ENCODE data around the gene FAT2.

FAT2 gene

DNA sequence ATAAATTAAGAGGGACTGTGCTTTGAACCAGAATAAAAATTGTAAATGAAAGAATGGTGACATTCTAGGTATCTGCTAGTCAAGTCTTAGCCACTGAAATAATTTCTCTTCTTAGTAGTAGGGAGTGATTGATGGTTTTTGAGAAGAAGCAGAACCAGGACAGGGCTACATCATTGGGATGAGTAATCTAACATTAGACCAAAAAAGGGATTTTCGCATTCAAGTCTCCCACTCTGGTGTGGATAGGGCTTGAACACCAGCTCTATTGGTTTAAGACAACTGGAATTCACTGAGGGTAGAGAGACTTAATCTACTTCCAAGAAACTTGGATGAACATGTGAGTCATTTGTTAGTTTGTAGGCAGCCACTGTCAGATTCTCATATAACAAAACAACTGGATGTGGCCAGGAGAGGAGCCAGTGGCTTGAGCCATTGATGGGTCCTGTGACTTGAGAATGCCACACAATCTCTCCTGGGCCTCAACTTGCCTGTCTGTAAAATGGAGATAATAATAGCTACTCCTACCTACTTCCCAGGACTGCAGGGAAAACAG is 16.6 kb downstream of the FAT2 start:
- Histone ChIP-seq H3K27me3 (ENCODE audit: insufficient read depth, poor library complexity, severe bottlenecking) (no peaks in the 10 kb centered on the region), H3K27ac (replicated peaks) (no peak overlapping the region), H3K4me3 (replicated peaks; ENCODE audit: insufficient read depth, low read length) (no peak overlapping the region)
- TF ChIP-seq, protein P1, sequence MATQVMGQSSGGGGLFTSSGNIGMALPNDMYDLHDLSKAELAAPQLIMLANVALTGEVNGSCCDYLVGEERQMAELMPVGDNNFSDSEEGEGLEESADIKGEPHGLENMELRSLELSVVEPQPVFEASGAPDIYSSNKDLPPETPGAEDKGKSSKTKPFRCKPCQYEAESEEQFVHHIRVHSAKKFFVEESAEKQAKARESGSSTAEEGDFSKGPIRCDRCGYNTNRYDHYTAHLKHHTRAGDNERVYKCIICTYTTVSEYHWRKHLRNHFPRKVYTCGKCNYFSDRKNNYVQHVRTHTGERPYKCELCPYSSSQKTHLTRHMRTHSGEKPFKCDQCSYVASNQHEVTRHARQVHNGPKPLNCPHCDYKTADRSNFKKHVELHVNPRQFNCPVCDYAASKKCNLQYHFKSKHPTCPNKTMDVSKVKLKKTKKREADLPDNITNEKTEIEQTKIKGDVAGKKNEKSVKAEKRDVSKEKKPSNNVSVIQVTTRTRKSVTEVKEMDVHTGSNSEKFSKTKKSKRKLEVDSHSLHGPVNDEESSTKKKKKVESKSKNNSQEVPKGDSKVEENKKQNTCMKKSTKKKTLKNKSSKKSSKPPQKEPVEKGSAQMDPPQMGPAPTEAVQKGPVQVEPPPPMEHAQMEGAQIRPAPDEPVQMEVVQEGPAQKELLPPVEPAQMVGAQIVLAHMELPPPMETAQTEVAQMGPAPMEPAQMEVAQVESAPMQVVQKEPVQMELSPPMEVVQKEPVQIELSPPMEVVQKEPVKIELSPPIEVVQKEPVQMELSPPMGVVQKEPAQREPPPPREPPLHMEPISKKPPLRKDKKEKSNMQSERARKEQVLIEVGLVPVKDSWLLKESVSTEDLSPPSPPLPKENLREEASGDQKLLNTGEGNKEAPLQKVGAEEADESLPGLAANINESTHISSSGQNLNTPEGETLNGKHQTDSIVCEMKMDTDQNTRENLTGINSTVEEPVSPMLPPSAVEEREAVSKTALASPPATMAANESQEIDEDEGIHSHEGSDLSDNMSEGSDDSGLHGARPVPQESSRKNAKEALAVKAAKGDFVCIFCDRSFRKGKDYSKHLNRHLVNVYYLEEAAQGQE (IDR thresholded peaks at IDR 0.05; ENCODE audit: insufficient replicate concordance, low read depth) = no peak
- TF ChIP-seq POLR2AphosphoS5 (IDR thresholded peaks at IDR 0.05; ENCODE audit: low read depth) (no peak), GABPA (IDR thresholded peaks at IDR 0.05; ENCODE audit: low read depth) (no peak), SPI1 (IDR thresholded peaks at IDR 0.05; ENCODE audit: borderline replicate concordance, low read depth) (no peak)
- TF ChIP-seq, protein P2, sequence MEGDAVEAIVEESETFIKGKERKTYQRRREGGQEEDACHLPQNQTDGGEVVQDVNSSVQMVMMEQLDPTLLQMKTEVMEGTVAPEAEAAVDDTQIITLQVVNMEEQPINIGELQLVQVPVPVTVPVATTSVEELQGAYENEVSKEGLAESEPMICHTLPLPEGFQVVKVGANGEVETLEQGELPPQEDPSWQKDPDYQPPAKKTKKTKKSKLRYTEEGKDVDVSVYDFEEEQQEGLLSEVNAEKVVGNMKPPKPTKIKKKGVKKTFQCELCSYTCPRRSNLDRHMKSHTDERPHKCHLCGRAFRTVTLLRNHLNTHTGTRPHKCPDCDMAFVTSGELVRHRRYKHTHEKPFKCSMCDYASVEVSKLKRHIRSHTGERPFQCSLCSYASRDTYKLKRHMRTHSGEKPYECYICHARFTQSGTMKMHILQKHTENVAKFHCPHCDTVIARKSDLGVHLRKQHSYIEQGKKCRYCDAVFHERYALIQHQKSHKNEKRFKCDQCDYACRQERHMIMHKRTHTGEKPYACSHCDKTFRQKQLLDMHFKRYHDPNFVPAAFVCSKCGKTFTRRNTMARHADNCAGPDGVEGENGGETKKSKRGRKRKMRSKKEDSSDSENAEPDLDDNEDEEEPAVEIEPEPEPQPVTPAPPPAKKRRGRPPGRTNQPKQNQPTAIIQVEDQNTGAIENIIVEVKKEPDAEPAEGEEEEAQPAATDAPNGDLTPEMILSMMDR (IDR thresholded peaks at IDR 0.05; ENCODE audit: insufficient read depth, low read length) = no peak
- DNase-seq (ENCODE audit: low read depth in 1 of 2, low spot score in 1 of 2) = no peak

DNA sequence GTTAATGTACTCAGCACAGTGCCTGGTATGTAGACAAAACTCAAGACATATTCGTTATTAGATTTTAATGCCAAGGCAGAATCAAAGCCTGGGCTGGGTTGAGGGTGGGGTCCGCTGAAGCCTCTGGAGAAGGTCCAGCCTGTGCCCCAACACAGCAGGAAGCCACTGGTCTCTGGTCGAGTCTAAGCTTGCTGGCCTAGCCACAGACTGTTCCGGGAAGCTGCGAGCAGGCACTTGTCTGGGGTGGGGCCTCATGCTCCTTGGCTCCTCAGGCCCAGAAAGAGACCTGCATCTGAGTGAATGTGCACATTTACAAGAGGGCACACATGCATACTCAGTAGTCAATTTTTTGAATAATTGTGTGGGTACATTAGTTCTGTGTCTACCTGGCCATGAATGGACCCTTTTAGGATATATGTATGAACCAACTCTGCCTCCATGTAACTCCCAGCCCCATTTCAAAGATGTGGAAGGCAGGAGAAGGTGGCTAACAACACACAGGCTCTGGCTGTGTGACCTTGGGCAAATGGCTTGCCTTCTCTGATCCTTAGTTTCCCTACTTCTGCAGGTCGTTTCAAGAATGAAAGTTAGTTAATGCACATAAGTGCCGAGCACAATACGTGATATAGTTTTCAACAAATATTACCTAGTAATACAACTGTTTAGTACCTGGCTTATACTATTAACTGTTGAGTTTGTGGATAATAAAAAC is 18.3 kb downstream of the FAT2 start:
- no peak overlapping the region for H3K4me3 ChIP-seq (replicated peaks; ENCODE audit: insufficient read depth, low read length)
- DNase-seq (ENCODE audit: low read depth in 1 of 2, low spot score in 1 of 2) = no peak
- TF ChIP-seq POLR2AphosphoS5 (IDR thresholded peaks at IDR 0.05; ENCODE audit: low read depth) = no peak
- TF ChIP-seq SPI1 (IDR thresholded peaks at IDR 0.05; ENCODE audit: borderline replicate concordance, low read depth) = no peak
- TF ChIP-seq, protein P1 (IDR thresholded peaks at IDR 0.05; ENCODE audit: insufficient replicate concordance, low read depth) = no peak
- TF ChIP-seq, protein P2 (IDR thresholded peaks at IDR 0.05; ENCODE audit: insufficient read depth, low read length) = no peak
- no peak for TF ChIP-seq GABPA (IDR thresholded peaks at IDR 0.05; ENCODE audit: low read depth)
- H3K27ac ChIP-seq (replicated peaks) = no peak overlapping the region
- no peaks in the 10 kb centered on the region for H3K27me3 ChIP-seq (ENCODE audit: insufficient read depth, poor library complexity, severe bottlenecking)

DNA sequence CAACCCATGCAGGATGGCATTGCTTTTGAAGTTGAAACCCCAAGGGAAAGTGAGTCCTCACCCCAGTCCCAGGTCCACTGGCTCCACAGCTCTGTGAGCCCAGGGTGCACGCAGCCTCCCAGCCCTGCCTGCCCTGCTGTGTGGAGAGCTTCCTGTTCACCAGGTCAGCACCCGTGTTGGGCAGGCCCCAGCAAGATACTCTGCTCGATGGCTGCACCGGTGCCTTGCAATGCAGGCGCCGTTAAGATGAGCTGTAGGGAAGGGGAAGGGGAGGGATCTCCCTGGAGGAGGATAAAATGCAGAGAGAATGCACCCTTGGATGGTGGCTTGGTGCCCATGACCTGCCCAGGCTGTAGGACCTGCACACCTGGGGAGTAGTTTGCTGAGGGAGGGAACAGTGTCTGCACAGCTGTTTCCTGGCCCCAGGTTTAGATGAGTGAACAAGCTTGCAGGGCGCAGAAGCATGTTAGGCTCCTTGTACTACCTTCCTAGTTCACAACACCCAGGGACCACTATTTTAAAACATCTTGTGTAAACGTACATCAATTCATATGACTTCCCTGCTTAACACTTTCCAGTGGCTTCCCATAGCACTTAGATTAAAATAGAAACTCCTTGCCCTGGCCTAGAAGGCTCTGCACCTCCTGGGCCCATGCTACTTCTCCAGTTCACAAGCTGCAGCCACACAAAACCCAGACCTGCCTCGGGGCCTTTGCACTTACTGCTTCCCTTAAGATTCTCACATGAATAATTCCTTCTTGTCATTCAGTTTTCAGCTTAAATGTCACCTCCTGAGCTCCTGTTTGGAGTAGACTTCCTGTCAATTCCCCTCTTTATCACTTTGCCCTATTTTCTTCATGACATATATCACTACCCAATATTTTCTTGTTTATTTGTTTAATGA is 19.6 kb downstream of the FAT2 start:
- no peak overlapping the region for H3K27ac ChIP-seq (replicated peaks)
- TF ChIP-seq, protein P1 (IDR thresholded peaks at IDR 0.05; ENCODE audit: insufficient replicate concordance, low read depth) = no peak
- TF ChIP-seq GABPA (IDR thresholded peaks at IDR 0.05; ENCODE audit: low read depth) = no peak
- DNase-seq (ENCODE audit: low read depth in 1 of 2, low spot score in 1 of 2) = no peak
- no peak overlapping the region for H3K4me3 ChIP-seq (replicated peaks; ENCODE audit: insufficient read depth, low read length)
- H3K27me3 ChIP-seq (ENCODE audit: insufficient read depth, poor library complexity, severe bottlenecking) = no peaks in the 10 kb centered on the region
